IPS-NIHi11 (cell line): ENCODE measurements around the gene PSMC6.
A peak's percentile ranks its signal among the peaks of the same experiment; 100 is the strongest.
"Not testable (repeated sequence)": the region's sequence is repeated elsewhere in the genome, so short reads cannot be mapped to it uniquely, and the experiment has no call there.

Experiments used
- DNase-seq: peaks from one replicate; pipeline ENCODE4 v3.0.0; 2012; ENCODE audit warnings: mixed read lengths, low spot score

The PSMC6 gene

GRCh38 chr14:52723514-52724359, 16.7 kb downstream of the PSMC6 start:
- DNase-seq = no peak

DNA sequence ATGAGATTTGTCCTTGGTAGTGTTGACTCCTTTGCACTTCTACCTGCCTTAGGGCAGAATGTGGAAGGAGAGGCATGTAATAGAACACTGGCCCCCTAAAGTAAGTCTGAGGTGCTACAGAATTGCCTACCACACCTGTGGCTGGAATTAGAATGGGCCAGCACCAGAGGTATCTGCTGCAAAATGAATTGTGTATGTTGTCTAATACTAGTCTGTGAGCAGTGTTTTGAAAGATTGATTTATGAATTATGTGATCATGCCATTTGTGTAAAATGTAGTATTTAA, 17.3 kb downstream of the PSMC6 start:
- no peak for DNase-seq

GRCh38 chr14:52727509-52727908, 20.5 kb downstream of the PSMC6 start:
- DNase-seq = not testable (repeated sequence)

DNA sequence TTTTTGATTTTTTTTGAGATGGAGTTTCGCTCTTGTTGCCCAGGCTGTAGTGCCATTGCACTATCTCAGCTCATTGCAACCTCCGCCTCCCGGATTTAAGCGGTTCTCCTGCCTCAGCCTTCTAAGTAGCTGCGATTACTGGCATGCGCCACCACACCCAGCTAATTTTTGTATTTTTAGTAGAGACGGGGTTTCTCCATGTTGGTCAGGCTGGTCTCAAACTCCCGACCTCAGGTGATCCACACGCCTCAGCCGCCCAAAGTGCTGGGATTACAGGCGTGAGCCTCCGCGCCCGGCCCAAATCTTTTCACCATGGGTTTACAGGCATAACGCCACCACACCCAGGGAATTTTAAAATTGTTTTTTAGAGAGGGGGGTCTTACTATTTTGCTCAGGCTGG, 22.0 kb downstream of the PSMC6 start:
- not testable (repeated sequence) for DNase-seq

DNA sequence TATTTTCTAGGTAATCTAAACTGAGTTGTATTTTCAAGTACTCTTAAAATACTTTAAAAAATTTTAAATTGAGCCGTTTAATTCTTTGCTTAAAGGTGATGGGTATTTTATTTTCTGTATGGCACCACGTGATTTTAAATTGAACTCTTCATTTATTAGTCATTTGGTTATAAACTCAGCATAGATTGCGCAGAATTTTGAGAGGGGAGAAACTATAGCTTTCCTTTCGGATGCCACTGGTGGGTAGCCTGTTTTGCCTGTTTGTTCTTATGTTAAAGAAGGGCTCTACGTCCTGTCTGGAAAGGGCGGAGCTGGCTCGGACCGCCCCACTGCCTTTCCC, 22.6 kb downstream of the PSMC6 start:
- DNase-seq = no peak

DNA sequence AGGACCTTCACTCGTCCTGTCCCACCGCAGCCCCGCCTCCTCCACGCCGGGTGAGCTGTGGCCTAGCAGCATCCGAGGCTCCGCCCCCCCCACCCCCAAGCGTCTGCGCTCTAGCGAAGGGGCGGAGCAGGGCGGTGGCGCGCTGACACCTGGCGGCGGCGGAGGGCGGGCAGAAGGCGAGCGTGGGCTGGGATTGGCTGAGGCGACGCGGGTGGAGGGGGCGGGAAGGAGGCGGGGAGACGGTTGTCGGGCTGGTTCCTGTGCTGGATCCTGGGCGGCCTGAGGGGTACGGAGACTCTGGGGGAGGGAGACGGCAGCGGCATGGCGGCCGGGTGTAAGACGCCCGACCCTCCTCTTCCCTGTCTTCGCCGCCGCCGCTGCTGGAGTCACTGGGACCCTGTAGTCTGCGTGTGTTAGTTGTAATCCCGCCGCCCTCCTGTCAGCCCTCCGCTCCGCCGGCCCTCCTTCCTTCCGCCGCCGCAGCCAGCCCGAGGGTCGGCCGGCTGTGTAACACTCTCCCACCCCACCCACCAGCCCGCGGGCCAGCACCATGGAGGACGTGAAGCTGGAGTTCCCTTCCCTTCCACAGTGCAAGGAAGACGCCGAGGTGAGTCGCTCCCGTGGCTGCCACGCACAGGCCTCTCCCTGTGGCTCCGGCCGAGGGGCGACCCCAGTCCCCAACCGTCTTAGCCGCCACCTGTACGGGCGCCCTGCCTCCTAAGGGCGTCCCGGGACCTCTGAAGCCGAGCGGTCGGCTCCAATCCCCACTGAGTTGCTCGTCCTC, 23.1 kb downstream of the PSMC6 start, which contains the start of gene STYX:
Gene STYX (plus strand): TSS at position 242 of the 784 bp plus-strand sequence. CDS start 309 bp downstream, at position 551.
- DNase-seq = peak; percentile 93

- no peak for DNase-seq
These were observed 23.7 kb downstream of the PSMC6 start for GRCh38 chr14:52730709-52731111.

DNA sequence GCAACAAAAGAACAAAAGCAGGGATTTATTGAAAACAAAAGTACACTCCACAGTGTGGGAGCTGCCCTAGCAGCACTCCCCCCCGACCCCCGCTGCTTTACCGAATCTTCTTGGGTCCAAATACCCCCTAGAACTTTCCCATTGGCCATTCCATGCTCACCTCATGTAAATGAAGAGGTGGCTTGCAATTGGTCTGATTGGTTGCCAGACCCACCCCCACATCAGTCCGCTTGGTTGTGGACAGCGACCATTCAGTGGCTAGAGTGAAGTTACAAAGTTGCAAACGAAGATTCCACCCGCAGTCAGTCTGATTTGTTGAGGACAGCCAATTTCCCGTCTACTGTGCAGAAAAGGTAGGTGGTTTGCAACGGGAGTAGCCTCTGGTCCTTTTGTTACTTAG, 26.8 kb downstream of the PSMC6 start:
- DNase-seq = peak; percentile 7

DNA sequence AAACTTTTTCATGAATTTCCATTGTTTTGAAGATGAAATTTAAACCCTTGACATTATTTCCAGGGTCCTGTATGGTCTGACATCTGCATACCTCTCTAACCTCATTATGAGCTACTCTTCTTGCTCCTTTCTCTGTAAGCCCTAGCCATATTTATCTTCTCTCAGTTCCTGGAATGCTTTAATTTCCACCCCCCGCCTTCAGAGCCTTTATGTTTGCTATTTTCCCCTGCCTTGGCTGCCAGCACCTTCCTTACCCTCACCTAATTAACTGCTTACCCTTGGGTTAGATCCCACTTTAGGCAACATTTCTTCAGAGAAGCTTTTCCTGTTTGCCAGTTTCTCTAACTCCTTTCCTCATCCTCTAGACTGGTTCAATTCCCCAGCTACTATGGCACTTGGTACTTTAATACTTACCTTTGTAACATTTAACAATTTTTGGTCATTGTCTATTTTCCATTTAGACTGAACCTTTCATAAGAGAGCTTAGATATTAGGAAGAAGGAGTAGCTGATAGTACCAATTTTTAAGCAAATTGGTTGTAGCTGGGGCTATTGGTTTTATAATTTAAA, 29.0 kb downstream of the PSMC6 start:
- DNase-seq = peak; percentile 6

DNA sequence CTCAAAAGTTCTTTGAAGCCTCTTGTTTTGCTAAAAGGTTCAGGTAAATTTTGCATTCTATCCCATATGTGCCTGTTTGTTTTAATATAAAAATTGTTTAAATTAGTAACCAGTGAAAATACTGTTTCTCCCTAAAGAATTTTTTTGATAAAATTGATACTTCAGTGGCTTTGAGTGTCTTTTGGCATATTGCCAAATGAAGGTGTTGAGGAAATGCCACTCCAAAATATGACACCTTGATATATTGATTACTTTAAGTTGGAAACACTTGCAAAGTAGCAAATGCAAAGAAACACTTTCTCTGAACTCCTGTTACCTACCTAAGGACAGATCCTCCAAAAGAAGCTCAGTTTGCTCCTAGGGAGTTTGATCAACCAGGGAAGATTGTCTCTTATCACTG, 31.4 kb downstream of the PSMC6 start:
- no peak for DNase-seq

DNA sequence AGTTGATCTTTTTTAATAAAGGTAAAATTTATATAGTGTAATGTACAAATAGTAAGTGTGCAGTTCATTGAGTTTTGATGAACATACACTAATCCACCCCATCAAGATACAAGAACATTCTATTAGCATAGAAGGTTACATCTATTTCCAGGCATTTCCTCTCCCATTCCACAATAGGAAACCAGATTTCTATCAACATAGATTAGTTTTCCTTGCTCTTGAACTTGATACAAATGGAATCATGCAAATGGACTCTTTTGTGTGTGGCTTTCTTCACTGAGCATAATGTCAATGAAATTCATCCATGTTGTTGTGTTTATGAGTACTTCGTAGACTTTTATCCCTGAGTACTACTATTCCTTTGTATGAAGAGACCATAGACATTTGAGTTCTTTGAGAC, 33.8 kb downstream of the PSMC6 start:
- no peak for DNase-seq

DNA sequence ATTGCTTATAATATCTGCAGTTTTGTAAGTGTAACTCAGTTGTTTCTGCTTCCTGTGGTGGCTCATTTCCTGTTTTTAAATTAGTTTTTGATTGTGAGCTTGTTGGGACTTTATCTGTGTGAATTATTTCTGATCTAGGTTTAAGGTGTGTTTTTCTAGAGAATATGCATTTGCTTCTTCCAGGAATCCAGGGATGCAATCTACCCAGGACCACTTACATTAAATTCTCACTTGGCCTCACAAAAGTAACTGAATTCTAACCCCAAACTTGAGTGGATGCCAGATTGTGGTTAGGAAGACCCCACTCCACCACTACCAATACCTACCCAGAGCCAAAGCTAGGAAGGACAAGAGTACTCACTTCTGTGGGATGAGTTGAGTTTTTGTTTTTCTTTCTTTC, 34.9 kb downstream of the PSMC6 start:
- no peak for DNase-seq

DNA sequence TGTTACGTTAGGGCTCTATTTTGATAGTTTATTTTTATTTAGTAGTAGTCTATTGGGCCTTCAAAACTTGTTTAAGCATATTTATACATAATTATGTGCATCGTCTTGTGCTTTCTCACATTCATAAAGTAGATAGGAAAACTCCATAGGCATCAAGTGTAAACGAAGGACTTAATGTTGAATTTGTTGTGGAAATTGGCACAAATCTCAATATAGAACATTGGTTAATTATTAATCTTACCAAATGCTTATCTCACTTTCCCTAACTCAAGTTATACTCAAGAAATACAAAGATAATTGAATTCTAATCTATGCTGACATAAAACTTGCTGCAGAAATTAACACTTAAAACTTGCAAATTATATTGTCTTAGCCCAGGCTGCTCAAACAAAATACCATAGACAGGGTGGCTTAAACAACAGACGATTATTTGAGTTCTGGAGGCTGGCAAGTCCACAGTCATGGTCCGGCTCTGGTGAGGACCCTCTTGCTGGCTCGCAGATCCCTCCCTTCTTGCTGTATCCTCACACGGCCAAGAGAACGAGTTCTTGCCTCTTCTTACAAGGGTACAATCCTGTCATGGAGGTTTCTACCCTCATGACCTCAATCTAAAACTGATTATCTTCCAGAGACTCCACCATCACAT, 41.8 kb downstream of the PSMC6 start:
- DNase-seq = no peak

GRCh38 chr14:52755607-52756316, 48.8 kb downstream of the PSMC6 start:
- DNase-seq = no peak

DNA sequence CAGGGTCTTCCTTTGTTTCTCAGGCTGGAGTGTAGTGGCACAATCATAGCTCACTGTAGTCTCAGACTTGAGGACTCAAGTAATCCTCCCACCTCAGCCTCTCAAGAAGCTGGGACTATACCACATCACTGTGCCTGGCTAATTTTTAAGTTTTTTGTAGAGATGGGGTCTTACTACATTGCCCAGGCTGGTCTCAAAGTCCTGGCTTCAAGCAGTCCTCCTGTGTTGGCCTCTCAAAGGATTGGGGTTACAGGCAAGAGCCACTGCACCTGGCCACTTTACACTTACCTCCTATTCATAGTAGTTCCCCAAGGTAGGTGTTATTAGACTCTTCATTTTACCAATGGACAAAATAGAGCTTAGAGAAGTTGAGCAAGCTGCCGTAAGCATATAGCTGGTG, 52.1 kb downstream of the PSMC6 start:
- no peak for DNase-seq

GRCh38 chr14:52762923-52763322, 55.9 kb downstream of the PSMC6 start:
- not testable (repeated sequence) for DNase-seq

GRCh38 chr14:52767058-52767833, 60.2 kb downstream of the PSMC6 start:
- no peak for DNase-seq

DNA sequence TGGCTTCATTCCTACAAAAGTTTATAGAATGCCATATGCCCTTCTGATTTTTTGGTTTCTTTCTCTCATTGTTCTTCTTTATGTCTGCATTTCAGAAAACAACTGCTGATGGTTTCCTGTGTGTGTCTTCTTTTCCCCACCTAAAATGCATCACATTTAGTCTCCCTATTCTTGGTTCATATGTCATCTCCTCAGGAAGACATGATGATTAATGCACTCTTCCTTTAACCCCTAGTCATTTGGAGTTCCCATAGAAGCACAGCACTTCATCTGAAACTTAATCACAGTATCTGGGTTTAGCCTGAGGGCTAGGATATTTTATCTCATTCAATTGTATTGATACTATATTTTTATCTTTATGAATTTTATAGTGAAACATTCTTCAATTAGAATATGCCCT, 62.9 kb downstream of the PSMC6 start:
- DNase-seq = no peak

- no peak for DNase-seq
These were observed 69.8 kb downstream of the PSMC6 start for GRCh38 chr14:52776816-52777215.
